Measurements from ENCODE around the gene CNTROB.
"Not testable (repeated sequence)": the region's sequence is repeated elsewhere in the genome, so short reads cannot be mapped to it uniquely, and the experiment has no call there.

- not testable (repeated sequence) for TF ChIP-seq ZSCAN5A (tag by site-specific recombination; IDR thresholded peaks at IDR 0.05); FEZF1 (tag by site-specific recombination; IDR thresholded peaks at IDR 0.05); CTCF (tag by site-specific recombination; IDR thresholded peaks at IDR 0.05); ZSCAN30 (tag by site-specific recombination; IDR thresholded peaks at IDR 0.05); HOXA7 (CRISPR knock-in tag; IDR thresholded peaks at IDR 0.05; ENCODE audit: borderline replicate concordance); REST (tag by site-specific recombination; IDR thresholded peaks at IDR 0.05)
Observed at GRCh38 chr17:7953266-7953665, 21.3 kb downstream of the CNTROB start.

Data from HEK293 (cell line).